SHP77 (cell line): ENCODE results near the gene PTGR2.
"Not testable (repeated sequence)": the region's sequence is repeated elsewhere in the genome, so short reads cannot be mapped to it uniquely, and the experiment has no call there.

Source experiments
- DNase-seq, 2 experiments: peaks; one replicate each; lab custom pipeline; 2025; lab: John Stamatoyannopoulos, UW

Gene PTGR2

DNA sequence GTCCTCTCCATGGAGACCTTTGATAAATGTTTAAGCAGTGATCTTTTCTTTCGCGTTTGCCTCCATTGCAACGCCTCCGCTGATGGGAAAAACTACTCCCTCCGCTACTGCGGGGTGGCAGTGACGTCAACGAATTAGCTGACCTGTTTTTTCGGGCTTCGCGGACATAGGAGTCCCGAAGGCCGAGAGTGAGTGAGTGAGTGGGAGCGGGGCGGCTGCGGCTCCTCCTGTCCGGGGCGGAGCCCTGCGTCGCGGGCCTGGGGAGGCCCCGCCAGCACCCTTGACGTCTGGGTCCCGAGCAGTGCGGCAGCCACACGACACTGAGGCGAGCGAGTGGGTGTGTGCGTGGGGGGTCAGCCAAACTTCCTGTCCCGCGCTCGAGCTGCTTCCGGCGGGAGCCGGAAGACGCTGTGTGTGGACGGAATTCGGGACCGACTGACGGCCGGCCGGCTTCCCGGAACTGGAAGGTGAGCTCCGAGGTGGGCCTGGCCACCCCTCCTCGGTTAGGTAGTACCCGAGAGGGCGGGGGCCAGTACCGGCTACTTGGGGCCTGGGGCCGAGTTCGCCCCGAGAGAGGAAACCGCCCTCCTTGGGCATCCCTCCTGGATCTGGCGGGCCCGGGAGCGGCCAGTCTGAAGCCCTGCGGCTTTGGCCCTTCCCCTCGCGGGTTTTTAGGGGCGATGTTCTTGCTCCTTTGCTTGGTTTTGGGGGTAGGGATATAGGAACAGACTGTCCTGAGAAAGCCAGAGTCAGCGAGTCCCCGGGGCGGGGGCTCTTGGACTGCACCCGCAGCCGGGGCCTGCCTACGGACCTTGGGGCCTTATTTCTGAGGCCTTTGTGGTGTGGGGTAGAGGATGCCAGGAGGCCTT is 35.1 kb downstream of the PTGR2 start, which contains the start of gene ZNF410:
ZNF410 (plus strand) TSS at position 411 of the 869 bp plus-strand sequence. CDS start 5,317 bp downstream, outside the sequence.
- peak; percentile 94 for DNase-seq

DNA sequence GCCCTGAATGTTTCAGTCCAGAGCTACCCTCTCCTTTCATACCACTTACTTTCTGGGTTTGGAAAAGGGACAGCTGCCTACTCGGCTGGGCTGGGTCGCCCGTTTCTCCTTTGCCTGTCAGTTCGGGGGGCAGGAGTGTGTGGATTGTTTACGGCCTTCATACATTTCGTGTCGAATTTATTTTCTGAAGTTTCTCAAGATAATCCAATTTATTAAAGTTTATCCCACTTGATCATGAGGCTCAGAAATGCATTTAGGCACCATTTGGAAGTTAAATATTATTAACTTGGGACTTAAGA is 35.6 kb downstream of the PTGR2 start:
- DNase-seq, result no peak

DNA sequence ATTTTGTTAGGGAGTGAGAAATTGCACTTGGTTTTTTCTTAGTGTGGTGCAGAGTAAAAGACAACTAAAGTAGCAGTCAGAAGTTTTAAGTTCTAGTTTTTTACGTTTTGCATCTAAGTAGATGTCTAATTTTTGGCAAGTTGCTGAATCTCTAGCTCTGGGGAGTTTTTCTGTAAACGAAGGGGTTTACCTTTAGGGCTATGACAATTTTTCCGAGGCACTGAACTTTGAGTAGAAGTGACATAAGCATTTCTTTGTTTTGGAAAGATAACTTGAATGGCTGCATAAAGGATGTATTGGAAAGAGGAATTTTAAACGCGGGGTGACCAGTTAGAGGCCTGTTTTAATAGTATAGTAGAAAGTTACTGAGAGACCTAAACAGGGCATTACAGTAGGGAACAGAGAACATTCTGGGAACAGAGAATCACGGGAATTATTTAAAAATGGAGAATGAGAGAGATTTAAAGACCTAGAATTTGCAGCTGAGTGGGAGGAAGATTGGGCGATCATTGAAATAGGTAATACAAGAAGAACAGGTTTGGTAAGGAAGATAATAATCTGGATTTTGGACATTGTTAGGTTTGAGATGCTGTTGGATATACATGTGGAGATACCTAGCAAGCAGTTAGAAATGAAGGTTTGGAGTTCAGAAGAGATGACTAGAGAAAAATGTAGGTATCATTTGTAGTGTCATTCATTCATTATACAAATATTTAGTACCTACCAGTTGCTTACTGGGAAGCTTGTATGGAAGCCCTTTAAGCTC is 36.2 kb downstream of the PTGR2 start:
- DNase-seq, result no peak

DNA sequence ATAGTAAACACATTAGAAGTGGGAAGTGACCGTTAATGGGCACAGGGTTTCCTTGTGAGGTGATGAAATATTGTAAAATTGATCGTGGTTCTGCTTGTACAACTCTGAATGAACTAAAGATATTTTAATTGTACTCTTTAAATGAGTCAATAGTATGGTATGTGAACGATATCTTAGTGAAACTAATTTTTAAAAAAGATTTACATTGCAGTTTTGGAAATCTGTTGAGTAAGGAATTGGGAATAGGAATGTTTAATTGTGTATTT is 36.8 kb downstream of the PTGR2 start:
- DNase-seq, result no peak

DNA sequence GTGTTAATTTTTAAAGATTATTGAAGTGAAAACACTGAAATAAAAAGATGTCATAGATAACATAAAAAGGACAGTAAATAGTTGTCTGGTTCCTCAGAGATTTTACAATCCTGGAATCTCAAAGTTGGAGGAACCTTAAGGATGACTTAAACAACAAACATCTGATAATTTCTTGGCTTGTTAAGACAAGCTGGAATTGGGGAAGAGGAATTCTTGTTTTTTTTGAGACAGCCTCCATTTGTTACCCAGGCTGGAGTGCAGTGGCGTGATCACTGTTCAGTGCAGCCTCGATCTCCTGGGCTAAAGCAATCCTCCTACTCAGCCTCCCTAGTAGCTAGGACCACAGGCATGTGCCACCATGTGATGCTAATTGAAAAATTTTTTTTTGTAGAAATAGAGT is 37.3 kb downstream of the PTGR2 start:
- no peak for DNase-seq

DNA sequence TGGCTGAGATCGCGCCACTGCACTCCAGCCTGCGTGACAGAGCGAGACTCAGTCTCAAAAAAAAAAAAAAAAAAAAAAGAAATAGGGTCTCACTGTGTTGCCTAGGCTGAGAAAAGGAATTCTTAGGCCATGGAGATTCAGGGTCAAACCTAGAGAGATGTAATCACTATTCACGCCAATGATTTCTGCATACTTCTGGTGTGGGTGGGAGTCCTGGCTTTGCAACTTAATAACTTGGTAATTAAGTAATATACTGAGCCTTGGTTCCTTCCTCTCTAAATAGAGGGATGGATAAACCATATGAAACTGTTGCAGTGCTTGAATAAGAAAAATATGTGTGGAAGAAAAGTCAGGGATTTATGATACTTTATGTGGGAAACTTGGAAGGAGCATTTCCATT is 37.7 kb downstream of the PTGR2 start:
- no peak for DNase-seq

DNA sequence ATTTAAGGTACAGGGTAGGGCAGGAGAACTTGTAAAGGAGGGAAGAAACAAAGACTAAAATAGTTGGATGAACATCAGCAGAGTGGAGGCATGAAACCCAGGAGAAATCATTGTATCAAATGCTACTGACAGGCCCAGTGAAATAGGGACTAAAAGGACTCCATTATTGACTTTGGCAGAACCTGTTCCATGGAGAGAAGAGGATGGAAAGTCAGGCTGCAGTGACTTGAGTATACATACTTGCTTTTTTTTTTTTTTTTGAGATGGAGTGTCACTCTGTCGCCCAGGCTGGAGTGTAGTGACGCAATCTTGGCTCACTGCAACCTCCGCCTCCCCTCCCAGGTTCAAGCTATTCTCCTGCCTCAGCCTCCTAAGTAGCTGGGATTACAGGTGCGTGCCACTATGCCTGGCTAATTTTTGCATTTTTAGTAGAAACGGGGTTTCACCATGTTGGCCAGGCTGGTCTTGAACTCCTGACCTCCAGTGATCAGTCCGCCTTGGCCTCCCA is 42.6 kb downstream of the PTGR2 start:
- DNase-seq, result not testable (repeated sequence)

DNA sequence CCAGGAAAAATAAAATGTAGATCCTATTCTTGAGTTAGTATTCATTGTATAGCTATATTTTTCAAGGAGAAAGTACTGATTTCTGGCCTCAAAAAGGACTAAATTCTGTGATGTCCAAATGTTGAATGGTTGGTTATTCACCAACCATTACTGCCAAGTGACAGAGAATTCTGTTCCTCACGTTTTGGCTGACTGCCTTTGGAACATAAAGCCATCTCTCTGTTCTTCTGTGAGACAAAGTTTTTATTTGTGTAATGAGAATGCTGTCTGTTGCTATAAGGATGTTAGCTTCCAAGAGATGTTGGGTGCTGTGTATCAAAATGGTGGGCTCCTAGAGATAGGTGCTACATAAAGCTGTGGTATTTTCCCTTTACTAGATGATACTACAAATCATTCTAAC is 44.3 kb downstream of the PTGR2 start:
- no peak for DNase-seq

DNA sequence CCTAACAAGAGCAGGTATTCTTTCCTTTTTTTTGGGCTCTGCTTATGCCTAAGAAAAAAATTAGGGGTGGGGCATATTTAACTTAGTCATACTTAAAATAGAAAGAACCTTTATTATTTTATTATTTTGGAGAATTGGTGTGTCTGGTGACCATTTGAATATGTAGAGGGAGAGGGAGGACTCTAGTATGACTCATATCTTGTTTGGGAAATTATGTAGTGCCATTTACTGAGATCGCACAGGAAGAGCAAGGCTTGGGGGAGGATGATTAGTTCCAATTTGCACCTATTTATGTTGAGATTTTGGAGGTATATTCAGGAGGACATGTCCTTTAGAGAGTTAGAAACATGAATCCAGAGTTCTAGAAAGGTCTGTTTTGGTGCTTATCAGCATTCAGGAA is 44.9 kb downstream of the PTGR2 start:
- no peak for DNase-seq

DNA sequence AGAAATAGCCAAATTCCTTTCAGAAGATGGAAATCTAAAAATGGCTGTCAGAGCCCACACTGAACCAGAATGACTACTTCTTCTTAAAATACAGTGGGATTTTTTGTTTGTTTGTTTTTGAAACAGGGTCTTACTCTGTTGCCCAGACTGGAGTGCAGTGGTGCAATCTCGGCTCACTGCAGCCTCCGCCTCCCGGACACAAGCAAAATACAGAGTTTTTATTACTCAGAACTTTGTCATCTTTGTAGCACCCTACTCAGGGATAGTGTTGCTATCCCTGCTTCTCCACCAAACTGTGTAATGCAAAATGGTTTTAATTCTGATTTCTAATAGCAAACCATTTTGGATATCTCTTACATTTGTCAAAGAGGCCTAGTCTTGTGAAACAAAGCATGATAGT is 51.4 kb downstream of the PTGR2 start:
- DNase-seq, result no peak

DNA sequence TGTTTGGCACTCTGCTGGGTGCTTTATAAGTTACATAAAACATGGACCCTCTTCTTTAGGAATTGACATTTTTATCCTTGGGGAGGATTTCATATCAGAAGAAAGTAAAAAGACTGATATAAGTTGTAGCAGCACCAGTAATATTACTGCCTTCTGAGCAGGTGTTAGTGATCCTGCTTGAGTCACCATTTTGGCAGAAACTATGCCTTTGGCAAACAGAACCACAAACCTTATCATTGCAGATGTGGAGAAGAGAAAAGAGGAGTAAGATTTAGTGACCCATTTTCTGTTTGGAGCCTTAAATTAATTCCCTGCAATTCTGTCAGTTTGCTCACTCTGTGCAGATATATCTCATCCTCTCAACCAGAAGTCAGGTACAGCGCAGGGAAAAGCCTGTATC is 58.0 kb downstream of the PTGR2 start:
- no peak for DNase-seq

DNA sequence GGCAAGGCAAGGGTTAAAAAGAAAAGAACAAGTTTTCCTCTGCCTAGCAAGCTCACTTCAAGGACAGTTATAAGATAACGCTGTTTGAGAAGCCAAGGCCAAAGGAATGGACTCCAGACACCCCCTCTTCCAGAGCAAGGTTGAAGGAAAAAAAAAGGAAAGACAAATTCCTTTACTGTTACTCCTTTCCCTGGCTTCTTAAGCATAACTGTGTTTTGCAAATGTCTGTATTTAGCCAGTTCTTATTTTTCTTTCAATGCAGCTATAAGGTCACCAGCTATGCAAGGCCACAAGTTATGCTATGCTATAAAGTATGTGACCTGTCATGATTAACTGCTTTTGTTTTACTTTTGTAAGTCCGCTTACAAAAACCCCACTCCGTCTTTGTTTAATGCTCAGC is 61.6 kb downstream of the PTGR2 start:
- no peak for DNase-seq

DNA sequence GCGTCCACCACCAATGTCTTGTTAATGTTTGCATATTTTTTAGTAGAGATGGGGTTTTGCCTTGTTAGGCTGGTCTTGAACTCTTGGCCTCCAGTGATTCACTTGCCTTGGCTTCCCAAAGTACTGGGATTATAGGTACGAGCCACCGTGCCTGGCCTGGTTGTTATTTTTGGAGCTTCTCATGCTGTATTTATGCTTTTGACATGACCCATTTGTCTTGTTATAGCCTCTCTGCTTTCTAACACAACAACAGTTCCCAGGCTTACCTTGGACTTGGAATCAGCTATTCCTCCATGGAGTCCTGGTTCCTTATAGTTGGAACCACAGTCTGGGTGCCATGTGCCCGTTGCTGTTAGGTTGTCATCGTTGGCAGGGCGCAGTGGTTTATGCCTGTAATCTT is 64.7 kb downstream of the PTGR2 start:
- DNase-seq, result no peak

DNA sequence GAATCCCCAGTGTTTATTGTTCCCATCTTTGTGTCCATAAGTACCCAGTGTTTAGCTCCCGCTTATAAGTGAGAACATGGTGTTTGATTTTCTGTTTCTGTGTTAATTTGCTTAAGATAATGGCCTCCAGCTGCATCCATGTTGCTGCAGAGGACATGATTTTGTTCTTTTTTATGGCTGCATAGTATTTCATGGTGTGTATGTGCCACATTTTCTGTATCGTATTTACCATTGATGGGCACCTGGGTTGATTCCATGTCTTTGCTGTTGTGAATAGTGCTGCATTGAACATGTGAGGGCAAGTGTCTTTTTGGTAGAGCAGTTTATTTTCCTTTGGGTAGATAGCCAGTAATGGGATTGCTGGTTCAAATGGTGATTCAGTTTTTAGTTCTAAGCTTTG is 67.8 kb downstream of the PTGR2 start:
- DNase-seq, result not testable (repeated sequence)

DNA sequence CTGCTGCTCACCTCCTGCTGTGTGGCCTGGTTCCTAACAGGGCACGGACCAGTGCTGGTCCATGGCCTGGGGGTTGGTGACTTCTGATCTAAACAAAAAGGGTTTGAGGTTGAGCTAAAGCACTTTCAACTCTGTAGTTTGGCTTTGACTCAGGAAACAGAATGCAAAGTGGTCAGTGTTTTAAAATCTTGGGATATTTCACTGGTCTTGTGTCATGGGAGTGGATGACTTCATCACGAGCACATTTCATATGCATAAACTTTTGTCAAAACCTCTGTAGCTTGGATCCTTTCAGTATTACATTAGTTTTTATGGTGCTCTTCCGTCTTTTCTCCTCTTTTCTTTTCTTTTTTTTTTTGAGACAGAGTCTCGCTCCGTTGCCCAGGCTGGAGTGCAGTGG is 72.7 kb downstream of the PTGR2 start:
- DNase-seq, result no peak
